Measurements from ENCODE around the gene USH2A.
"Not testable (repeated sequence)": the region's sequence is repeated elsewhere in the genome, so short reads cannot be mapped to it uniquely, and the experiment has no call there.

Gene USH2A

GRCh38 chr1:216200941-216201340 lies 222.3 kb downstream of the USH2A start:
- no peak for DNase-seq (ENCODE audit: low read depth)

DNA sequence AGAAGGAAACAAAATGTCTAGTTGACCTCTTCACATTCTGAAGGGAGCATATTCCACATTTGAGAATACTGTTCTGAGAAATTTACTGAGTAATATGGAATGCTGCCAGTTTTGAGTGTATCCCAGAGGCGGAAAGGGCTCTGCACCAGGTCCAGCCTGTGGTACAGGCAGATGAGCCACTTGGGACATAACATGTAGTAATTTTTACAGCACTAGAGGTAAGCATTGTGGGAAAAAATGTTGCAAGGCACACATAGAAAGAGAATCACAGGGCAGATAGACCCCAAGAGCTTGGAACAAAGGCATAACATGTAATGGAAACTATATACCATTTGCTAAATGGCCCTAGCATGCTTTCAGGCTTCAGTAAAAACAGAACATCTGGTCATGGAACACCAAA lies 228.5 kb downstream of the USH2A start:
- no peak for DNase-seq (ENCODE audit: low read depth)

DNA sequence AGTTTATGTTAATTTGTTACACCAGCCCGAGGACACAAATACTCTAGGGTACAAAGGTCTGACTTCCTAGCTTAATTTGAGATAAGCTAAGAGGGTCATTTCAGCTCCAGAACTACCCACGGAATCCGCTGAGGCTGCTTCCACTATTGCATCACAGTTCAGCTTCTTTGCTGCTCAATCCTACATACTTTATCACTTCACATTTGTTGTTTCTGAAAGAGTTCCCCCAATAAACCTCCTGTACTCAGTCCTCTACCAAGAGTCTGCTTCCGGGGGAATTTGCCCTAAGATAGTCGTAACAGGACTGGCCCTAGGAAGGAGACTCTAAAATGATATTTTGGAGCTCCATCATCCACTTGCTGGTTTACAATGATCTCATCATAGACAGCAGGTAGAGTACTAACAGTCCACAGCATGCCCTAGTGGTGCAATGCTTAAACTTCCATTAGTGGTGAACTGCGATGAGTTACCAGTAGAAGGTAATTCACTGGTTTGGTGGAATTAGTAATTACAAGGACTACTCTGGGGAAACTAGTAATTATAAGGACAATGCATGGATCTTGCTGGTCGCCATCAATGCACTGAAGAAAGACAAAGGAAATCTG lies 229.3 kb downstream of the USH2A start:
- DNase-seq (ENCODE audit: low read depth), result no peak

GRCh38 chr1:216190438-216190837 lies 232.8 kb downstream of the USH2A start:
- DNase-seq (ENCODE audit: low read depth), result no peak

DNA sequence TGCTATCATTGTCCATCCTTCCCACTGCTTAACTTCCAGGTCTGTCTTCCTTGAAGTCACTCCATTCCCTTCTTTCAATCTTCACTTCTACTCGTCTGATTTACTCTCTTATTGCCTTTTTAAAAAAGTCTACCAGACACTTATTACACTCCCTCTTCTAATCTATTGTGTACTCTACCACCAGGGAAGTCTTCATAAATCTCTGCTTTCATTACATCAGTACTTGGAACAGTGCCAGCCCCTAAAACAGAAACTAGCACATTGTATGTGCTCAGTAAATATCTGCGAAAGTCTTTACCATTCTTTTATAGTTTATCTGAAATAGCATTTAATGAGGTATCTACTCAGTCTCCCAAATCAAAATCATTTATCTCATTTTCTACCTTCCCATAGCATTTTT lies 236.4 kb downstream of the USH2A start:
- no peak for DNase-seq (ENCODE audit: low read depth)

DNA sequence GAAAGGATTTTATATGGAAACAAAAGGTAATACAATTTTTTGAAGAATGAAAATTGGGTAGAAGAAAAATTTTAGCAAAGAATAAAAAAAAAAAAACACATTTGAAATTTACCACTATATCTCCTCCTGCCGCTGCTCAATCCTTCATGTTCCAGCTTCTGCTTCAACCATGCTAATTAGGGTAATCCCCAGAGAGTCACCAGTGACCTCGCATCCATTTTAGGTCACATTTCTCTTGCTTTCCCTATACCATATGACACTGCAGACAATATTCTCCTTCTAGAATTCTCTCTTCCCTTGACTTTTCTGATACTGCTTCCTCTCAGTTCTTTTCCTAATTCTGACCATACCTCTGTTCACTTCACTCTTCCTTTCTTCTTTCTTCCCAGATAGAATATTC lies 237.1 kb downstream of the USH2A start:
- no peak for DNase-seq (ENCODE audit: low read depth)

GRCh38 chr1:216184126-216184680 lies 239.0 kb downstream of the USH2A start:
- no peak for DNase-seq (ENCODE audit: low read depth)

DNA sequence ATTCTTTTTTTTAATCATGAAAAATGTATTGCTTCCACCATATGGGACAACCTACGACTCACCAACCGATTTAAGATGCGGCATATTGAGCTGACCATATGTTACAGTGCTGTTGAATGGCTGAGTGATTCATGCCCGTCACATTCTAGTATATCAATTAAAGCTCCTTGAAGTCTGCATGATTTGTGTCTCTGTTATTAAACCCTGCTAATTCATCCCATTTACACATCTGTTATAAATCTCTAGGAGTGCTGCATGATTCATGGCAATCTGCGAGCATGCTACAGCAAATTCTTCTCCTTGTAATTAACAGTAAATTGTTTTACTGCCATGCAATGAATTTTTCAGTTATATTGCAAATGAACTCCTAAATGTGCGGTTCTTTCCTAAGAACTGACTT lies 239.8 kb downstream of the USH2A start:
- no peak for DNase-seq (ENCODE audit: low read depth)

- no peak for DNase-seq (ENCODE audit: low read depth)
Observed at GRCh38 chr1:216183007-216183406, 240.2 kb downstream of the USH2A start.

DNA sequence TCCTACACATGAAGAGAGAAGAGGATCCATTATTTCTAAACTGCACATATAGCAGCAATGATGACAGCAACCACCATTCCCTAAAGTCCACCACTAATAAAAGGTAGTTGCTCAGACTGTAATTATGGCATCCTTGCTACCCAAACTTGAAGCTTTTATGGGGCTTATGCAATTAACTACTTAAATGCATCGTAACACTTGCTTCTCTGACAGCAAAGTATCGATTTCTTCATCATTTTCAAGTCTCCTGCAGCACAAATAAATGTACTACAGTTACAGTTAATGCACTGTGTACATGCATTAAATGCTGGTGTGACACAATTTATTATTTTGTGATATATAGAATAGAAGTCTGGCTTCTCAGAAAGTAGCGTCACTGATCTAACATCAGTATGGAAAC lies 241.7 kb downstream of the USH2A start:
- DNase-seq (ENCODE audit: low read depth), result no peak

DNA sequence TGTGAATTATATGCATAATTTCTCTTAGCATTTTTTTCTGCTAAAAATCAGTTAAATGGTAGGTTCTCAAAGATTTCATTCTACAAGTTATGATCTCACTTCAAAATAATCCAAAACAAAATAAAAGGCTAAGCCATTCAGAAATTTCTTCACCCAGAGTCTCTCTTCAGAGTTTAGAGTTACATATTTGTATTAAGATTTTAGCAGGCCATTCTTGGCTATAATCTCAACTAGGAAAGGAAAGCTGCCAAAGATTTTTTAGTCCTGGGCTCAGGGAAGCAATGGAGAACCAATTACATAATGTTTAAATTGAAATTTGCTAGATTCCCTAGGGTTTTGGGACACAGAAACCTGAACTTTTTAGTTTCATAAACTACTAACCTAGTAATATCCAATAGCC lies 245.0 kb downstream of the USH2A start:
- DNase-seq (ENCODE audit: low read depth), result no peak

DNA sequence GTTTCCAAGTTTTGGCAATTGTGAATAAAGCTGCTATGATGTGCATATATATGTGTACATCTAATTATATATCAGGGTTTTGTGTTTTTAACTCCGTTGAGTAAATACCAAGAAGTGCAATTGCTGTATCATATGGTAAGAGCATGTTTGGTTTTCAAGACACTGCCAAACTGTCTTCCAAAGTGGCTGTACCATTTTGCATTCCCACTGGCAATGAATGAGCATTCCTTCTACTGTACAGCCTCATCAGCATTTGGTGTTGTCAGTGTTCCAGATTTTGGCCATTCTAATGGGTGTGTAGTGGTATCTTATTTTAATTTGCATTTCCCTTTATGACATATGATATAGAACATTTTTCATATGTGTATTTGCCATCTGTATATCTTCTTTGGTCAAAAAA lies 246.3 kb downstream of the USH2A start:
- no peak for DNase-seq (ENCODE audit: low read depth)

DNA sequence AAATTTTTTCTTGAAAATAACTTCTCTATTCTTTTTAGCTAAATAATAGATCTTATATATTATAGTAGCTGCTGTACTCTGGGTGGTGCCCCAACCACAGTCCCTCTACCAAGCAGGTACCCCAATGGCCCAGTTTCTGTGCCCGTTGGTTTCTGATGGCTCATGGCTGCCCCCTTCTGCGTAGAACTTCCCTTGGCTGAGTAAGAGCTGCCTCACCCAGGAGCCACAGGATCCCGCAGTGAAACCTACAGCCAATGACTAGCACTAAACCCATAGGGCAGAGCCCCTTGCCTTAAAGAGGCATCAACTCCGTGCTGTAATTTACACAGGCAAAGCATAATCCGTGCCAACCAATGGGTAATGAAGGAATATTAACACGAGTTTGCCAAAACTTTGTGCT lies 247.5 kb downstream of the USH2A start:
- no peak for DNase-seq (ENCODE audit: low read depth)

DNA sequence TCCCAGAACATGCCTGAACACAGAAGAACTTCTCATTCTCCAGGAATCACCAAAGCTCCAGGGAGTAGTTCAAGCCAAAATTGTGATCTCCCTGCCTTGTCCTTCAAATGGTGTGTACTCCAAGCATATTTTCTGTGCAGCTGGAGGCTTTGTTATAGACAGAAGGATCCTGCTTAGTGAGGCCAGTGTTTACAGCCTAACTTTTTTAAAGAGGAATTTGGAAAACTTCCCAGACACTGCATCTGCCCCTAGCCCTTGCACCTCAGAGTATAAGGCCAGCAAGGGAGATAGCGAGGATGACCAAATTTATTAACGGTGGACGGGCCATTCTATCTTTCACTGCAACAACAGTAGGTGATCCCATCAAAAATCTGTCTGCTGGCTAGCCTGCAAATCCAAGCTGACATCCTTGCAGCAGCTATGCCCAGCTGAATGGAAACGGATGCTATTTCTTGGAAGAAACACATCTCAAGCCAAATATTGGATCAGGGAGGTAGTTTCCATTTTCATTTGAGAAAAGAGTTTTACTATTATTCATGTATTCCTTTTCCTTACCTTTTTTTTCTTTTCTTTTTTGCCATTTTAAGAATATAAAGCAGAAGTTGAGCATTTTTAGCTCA lies 249.8 kb downstream of the USH2A start:
- DNase-seq (ENCODE audit: low read depth), result no peak

GRCh38 chr1:216169351-216169750 lies 253.9 kb downstream of the USH2A start:
- no peak for DNase-seq (ENCODE audit: low read depth)

- DNase-seq (ENCODE audit: low read depth), result no peak
Observed at GRCh38 chr1:216168546-216168945, 254.7 kb downstream of the USH2A start.

GRCh38 chr1:216154063-216154462 lies 269.2 kb downstream of the USH2A start:
- no peak for DNase-seq (ENCODE audit: low read depth)

DNA sequence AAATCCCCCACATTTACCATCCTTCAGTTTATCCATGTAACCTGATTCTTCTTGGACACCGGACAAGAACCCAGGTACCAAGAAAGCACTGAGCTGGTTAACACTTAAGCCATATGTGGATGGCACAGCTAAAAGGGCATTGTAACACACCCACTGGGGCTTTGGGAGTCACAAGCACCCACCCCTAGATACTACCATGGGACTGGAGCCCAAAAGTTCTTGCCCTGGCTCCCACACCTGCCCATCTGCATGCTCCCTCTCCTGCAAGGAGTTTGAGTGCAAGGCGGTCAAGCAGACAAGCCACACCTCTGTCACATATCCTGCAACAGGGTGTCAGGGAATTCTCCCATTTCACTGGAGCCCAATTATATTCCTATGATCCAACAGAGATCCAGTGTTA lies 270.1 kb downstream of the USH2A start:
- no peak for DNase-seq (ENCODE audit: low read depth)

- DNase-seq (ENCODE audit: low read depth), result not testable (repeated sequence)
Observed at GRCh38 chr1:216145451-216146018, 277.7 kb downstream of the USH2A start.

DNA sequence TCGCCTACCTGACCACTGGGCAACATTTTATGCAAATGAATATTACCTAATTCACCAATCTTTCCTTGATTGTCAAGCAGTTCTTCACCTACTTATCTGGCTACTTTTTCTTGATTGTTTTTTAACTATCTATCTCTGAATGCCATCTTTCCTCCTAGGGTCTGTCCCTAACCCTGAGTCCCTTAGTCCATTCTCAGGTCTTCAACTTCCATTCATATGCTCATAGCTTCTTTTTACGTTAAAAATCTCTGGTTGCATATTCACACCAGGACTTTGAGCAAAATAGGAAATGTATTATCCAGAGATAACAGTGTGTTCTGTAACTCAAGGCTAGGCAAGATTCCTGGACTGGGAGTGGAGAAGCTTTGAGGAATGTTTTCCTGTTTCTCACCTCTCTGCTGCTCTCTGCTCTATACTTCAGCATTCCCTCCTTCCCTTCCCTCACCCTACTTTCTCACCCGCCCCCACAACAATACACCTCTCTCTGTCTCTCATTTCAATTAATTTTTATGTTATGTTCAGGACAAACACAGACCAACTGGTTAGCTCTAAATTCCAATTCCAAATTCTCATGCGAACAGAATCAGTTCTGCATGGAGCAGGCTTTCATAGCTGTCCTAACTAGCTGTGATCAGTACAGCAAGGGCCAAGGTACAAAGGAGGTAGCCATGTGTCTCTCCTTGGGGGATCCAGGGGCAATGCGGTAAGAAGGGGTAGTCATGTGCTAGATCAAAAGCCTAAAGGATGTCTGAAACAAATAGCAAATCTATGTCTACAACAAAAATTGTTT lies 278.4 kb downstream of the USH2A start:
- DNase-seq (ENCODE audit: low read depth), result no peak

- no peak for DNase-seq (ENCODE audit: low read depth)
Observed at GRCh38 chr1:216142921-216143320, 280.3 kb downstream of the USH2A start.

DNA sequence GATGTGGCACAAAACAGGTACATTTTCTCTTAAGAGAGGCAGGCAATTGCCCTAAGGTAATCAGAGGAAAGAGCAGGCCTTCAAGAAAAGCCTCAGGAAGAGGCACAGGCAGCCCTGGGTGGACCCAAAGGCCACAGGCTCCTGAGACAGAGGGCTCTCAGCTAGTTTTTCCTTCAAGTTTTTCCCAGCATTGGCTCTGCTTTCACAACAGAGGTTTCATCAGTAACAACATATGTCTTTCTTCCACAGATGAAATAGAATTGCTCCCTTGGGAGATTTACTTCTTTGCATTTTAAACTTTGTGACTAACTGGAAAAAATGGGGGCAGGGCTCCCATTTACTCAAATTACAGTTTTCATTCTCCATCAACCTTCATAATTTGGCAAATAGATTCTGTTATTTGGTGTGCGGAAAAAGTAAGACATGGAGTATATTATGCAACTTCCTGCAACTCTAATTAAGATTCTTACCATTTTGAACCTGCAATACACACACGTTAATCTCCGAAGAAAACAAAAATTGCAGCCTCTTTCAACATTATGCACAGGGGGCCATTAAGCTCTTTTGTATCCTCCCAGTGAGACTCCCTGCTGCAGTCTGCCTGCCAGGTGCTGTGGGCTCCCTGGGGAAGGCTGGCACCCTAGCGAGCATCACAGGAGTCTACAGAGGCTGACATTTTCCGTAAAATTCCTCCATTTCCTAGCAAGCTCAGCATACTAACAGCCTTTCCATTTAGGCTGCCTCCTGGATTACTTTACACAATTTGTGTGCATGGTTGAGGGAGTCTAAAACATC lies 282.3 kb downstream of the USH2A start:
- no peak for DNase-seq (ENCODE audit: low read depth)
